Activated T-helper 17 cell treated with anti-CD3 and anti-CD28 coated beads, Interleukin-2, amount 50 U/mL, for 72 hours (primary cell): ENCODE measurements around the gene TASOR2. TPM values are rescaled to one million over a fixed set of nuclear protein-coding genes. Genes with fewer than 3 reads are reported as not detected.

Experiments
- ATAC-seq: fragments of 150-1000 bp; cut with Tn5 transposase; replicated peaks from 2 replicates; pipeline ENCODE4 v1.10.0; 2021; ENCODE audit warnings: mild to moderate bottlenecking, moderate library complexity
- H3K27ac Mint-ChIP-seq: one replicate; pipeline ENCODE4 v1.8.0; 2022; ENCODE audit warnings: mixed read lengths
- H3K27me3 Mint-ChIP-seq: one replicate; pipeline ENCODE4 v1.8.0; 2022; ENCODE audit warnings: mixed read lengths
- H3K36me3 Mint-ChIP-seq: one replicate; pipeline ENCODE4 v1.8.0; 2022; ENCODE audit warnings: low read depth, mild to moderate bottlenecking, mixed read lengths
- H3K4me1 Mint-ChIP-seq: one replicate; pipeline ENCODE4 v1.8.0; 2022; ENCODE audit warnings: mixed read lengths
- H3K4me3 Mint-ChIP-seq: one replicate; pipeline ENCODE4 v1.8.0; 2022; ENCODE audit warnings: mild to moderate bottlenecking, mixed read lengths
- H3K9me3 Mint-ChIP-seq: one replicate; pipeline ENCODE4 v1.8.0; 2022; ENCODE audit warnings: mixed read lengths
- total RNA-seq, 2 donors: library from RNA; stranded (reverse); gene quantifications; one replicate each; pipeline ENCODE4 v1.2.3, GENCODE V29; 2022

TASOR2 gene
- total RNA-seq, 2 donors from 2014 or later, result 48.9 to 51.6 TPM

- no peaks in the 10 kb centered on the region for H3K9me3 Mint-ChIP-seq
- peaks cover 96% of the 10 kb centered on the region for H3K36me3 Mint-ChIP-seq
- H3K27me3 Mint-ChIP-seq, result no peaks in the 10 kb centered on the region
- H3K4me3 Mint-ChIP-seq, result peak overlapping the region; percentile 5
- no peak for ATAC-seq
- no peak overlapping the region for H3K27ac Mint-ChIP-seq
- peaks cover 16% of the 10 kb centered on the region for H3K4me1 Mint-ChIP-seq
Measured at GRCh38 chr10:5732141-5732540, 47.5 kb downstream of the TASOR2 start.

Other genes starting within 250 kb of the TASOR2 start
- not detected for gene CALML5, start 185.3 kb upstream of the TASOR2 start, total RNA-seq
- not detected for gene CALML3, start 159.9 kb upstream of the TASOR2 start, total RNA-seq
- gene ASB13, start 18.2 kb upstream of the TASOR2 start, total RNA-seq, result 1 to 10 TPM; 3.5 to 6.8 TPM
- gene GDI2, start 128.6 kb downstream of the TASOR2 start, total RNA-seq, result 100 to 1,000 TPM; 190 to 266 TPM
- gene ANKRD16, start 205.1 kb downstream of the TASOR2 start, total RNA-seq, result 1 to 10 TPM; 4.6 to 6.8 TPM
- 10 to 100 TPM; 55.9 to 62.0 TPM for gene FBH1, start 205.4 kb downstream of the TASOR2 start, total RNA-seq